ENCODE results near the gene VPS50.
A peak's percentile ranks its signal among the peaks of the same experiment; 100 is the strongest.

VPS50 gene

GRCh38 chr7:93231799-93232672 is at the start of gene VPS50:
Gene VPS50, plus strand, starts transcription at chr7:93232366. Its CDS starts 102 bp downstream, at chr7:93232468.
- TF ChIP-seq, protein P1, sequence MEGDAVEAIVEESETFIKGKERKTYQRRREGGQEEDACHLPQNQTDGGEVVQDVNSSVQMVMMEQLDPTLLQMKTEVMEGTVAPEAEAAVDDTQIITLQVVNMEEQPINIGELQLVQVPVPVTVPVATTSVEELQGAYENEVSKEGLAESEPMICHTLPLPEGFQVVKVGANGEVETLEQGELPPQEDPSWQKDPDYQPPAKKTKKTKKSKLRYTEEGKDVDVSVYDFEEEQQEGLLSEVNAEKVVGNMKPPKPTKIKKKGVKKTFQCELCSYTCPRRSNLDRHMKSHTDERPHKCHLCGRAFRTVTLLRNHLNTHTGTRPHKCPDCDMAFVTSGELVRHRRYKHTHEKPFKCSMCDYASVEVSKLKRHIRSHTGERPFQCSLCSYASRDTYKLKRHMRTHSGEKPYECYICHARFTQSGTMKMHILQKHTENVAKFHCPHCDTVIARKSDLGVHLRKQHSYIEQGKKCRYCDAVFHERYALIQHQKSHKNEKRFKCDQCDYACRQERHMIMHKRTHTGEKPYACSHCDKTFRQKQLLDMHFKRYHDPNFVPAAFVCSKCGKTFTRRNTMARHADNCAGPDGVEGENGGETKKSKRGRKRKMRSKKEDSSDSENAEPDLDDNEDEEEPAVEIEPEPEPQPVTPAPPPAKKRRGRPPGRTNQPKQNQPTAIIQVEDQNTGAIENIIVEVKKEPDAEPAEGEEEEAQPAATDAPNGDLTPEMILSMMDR (IDR thresholded peaks at IDR 0.05; ENCODE audit: control extremely low read depth, extremely low read depth, low read depth, missing control alignments) = no peak
- POLR2A ChIA-PET = interaction anchor here (0.7 kb wide), 1 partner anchor 399 kb away, joined by 3 read pairs; no protein-coding TSS in a partner anchor
- CTCF ChIA-PET = interaction anchor here (0.6 to 5.1 kb wide), 5 partner anchors 10 to 142 kb away, joined by 3 to 40 read pairs (median 3); no protein-coding TSS in a partner anchor

DNA sequence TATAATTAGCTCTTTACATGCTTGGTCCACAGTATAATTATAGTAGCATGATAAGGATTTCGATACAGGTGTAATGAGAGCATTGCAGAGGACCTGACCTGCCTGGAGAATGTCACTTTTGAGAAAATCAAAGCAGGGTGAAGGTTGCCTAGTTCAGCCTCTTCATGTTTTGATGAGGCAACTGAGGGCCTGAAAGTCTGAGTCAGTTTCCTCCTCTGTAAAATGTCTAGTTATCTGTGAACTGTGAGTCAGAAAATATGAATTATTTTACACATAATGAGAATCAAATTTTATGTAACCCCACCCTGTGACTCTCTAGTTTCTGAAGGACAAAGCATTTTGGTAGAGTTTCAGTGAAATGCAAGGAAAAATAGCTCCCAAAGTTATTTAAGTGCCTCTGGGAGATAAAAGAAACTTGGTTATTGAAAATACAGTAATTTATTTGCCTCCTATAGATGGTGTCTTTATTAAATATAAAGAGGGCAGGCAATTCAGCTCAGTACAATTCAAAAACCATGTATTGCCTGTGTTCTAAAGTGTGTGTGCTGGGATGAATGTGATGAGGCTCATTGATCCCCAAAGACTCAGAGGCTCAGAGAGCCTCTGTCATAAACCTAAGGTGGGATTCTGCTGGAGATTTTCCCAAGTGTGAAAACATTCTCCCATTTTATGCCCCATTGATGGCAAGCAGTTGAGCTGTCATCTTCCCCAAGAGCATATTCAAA is 46.7 kb upstream of the VPS50 start:
- ChIA-PET CTCF (interaction anchor here (1.2 to 1.9 kb wide), 4 partner anchors 9 to 29 kb away, joined by 4 to 6 read pairs (median 4); no protein-coding TSS in a partner anchor), POLR2A (no interaction called here)
- no peak for DNase-seq (ENCODE audit: extremely low spot score)
- TF ChIP-seq, protein P1 (IDR thresholded peaks at IDR 0.05; ENCODE audit: control extremely low read depth, extremely low read depth, low read depth, missing control alignments) = no peak

More at GRCh38 chr7:93231799-93232672, at the start of gene VPS50:
- peak; percentile 91 for DNase-seq (ENCODE audit: extremely low spot score)

DNA sequence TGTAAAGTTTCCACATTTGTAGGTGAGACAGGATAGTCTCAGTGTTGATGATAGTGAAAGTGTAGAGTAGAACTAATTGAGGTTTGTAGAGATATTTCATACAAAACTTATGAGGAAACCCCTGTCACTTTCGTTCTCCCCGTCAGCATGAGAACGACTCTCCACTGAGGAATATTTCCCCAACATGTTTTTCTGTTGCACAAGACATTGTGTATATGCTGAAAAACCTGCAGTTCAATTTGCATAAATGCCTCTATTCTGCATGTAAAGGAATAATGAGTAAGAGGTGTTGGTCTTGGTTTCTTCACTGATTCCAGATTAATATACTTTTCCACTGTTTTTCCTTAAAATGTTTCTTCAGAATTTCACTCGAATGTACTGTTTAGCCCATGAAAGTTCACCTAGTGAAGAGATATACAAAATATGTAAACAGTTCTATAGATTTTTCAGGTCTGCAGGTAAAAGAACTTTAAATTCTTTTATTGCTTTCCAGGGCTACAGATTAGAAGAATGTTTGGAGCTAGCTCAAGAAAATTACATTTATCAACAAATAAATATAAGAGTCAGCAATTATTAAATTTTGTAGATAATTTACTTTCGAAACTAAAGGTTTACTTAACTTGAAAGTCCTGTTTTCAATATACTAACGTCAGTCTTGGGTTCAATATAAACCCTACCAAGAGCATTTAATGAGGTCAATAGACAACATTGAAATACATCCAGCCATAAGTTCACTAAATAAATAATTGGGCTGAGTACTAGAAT is 43.1 kb upstream of the VPS50 start:
- DNase-seq (ENCODE audit: extremely low spot score) = no peak
- TF ChIP-seq, protein P1 (IDR thresholded peaks at IDR 0.05; ENCODE audit: control extremely low read depth, extremely low read depth, low read depth, missing control alignments) = no peak
- ChIA-PET POLR2A (no interaction called here), CTCF (no interaction called here)

- TF ChIP-seq, protein P1 (IDR thresholded peaks at IDR 0.05; ENCODE audit: control extremely low read depth, extremely low read depth, low read depth, missing control alignments) = no peak
- no peak for DNase-seq (ENCODE audit: extremely low spot score)
- CTCF ChIA-PET = interaction anchor here (1.8 kb wide), 1 partner anchor 9 kb away, joined by 6 read pairs; no protein-coding TSS in a partner anchor
- POLR2A ChIA-PET = no interaction called here
These were observed 37.8 kb upstream of the VPS50 start for GRCh38 chr7:93194386-93194785.

DNA sequence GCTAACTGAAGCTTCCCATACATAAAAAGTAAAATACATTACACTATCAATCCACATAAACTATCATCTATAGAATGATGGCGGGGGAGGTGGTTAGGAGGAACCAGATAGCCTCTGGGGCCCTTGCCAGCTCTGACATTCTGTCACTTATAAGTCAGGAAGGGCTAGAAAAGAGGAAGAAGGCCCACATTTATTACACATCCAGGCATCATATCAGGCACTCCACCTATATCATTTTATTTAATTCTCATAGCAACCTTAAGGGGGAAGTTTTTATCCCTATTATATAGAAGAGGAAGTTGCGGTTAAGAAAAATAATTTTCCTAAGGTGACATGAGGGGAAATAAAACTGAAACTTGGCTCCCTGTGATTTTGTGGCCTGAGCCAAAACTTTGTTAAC is 35.8 kb upstream of the VPS50 start:
- CTCF ChIA-PET = interaction anchor here (1.9 kb wide), 1 partner anchor 32 kb away, joined by 5 read pairs; no protein-coding TSS in a partner anchor
- TF ChIP-seq, protein P1 (IDR thresholded peaks at IDR 0.05; ENCODE audit: control extremely low read depth, extremely low read depth, low read depth, missing control alignments) = no peak
- POLR2A ChIA-PET = no interaction called here
- DNase-seq (ENCODE audit: extremely low spot score) = no peak

DNA sequence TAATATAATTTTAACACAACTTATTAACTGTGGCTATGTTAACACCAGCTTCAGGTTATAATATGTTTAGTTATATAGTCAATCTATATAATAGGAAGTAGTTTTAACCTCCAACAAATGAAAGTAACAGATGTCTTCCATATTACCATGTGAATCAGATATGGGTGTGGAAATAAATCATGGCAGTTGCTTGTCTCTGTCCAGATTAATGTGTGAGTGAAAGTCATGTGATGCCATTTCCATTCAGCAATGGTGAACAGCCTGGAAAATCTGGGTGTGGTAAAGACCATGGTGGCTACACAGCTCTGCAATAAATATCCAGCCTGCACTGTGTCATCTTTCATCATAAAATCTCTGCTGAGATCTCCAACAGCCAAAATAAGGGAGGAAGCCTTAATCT is 33.7 kb upstream of the VPS50 start:
- TF ChIP-seq, protein P1 (IDR thresholded peaks at IDR 0.05; ENCODE audit: control extremely low read depth, extremely low read depth, low read depth, missing control alignments) = no peak
- no peak for DNase-seq (ENCODE audit: extremely low spot score)
- CTCF ChIA-PET = no interaction called here
- POLR2A ChIA-PET = no interaction called here

Measured in GM10248 (cell line).